Medulla oblongata (tissue), 1 donor: Measurements from ENCODE around the gene MAGOHB.
"Not testable (repeated sequence)": the region's sequence is repeated elsewhere in the genome, so short reads cannot be mapped to it uniquely, and the experiment has no call there.

Source experiments
- DNase-seq: peaks from one replicate; pipeline ENCODE4 v3.0.0-alpha.2; 2015; ENCODE audit errors: extremely low spot score

MAGOHB gene

GRCh38 chr12:10612110-10612509 lies 1.3 kb downstream of the MAGOHB start:
- no peak for DNase-seq

- DNase-seq: not testable (repeated sequence)
These were observed 2.2 kb downstream of the MAGOHB start for GRCh38 chr12:10611258-10611657.

- DNase-seq: no peak
These were observed 3.2 kb downstream of the MAGOHB start for GRCh38 chr12:10610188-10610587.

- DNase-seq: no peak
These were observed 5.4 kb downstream of the MAGOHB start for GRCh38 chr12:10607885-10608458.

GRCh38 chr12:10601860-10602259 lies 11.5 kb downstream of the MAGOHB start:
- no peak for DNase-seq

- DNase-seq: no peak
These were observed 12.4 kb downstream of the MAGOHB start for GRCh38 chr12:10600988-10601387.

GRCh38 chr12:10595881-10596280 lies 17.5 kb downstream of the MAGOHB start:
- no peak for DNase-seq

GRCh38 chr12:10590966-10591365 lies 22.4 kb downstream of the MAGOHB start:
- DNase-seq: no peak

GRCh38 chr12:10584415-10584814 lies 29.0 kb downstream of the MAGOHB start:
- no peak for DNase-seq

GRCh38 chr12:10582704-10583103 lies 30.7 kb downstream of the MAGOHB start:
- DNase-seq: no peak

GRCh38 chr12:10582133-10582532 lies 31.3 kb downstream of the MAGOHB start:
- DNase-seq: not testable (repeated sequence)

- no peak for DNase-seq
These were observed 39.1 kb downstream of the MAGOHB start for GRCh38 chr12:10574307-10574706.

GRCh38 chr12:10572021-10572490 lies 41.4 kb downstream of the MAGOHB start:
- DNase-seq: not testable (repeated sequence)

- no peak for DNase-seq
These were observed 42.3 kb downstream of the MAGOHB start for GRCh38 chr12:10571141-10571540.

GRCh38 chr12:10567813-10568212 lies 45.6 kb downstream of the MAGOHB start:
- no peak for DNase-seq

GRCh38 chr12:10563966-10564365 lies 49.4 kb downstream of the MAGOHB start:
- DNase-seq: no peak

GRCh38 chr12:10563002-10563401 lies 50.4 kb downstream of the MAGOHB start:
- no peak for DNase-seq

GRCh38 chr12:10562306-10562933 lies 51.0 kb downstream of the MAGOHB start:
- peak; percentile 68 for DNase-seq

GRCh38 chr12:10559244-10559643 lies 54.2 kb downstream of the MAGOHB start:
- no peak for DNase-seq

- no peak for DNase-seq
These were observed 54.6 kb downstream of the MAGOHB start for GRCh38 chr12:10558789-10559188.

GRCh38 chr12:10558301-10558700 lies 55.1 kb downstream of the MAGOHB start:
- no peak for DNase-seq

- DNase-seq: no peak
These were observed 55.6 kb downstream of the MAGOHB start for GRCh38 chr12:10557766-10558165.

- no peak for DNase-seq
These were observed 56.1 kb downstream of the MAGOHB start for GRCh38 chr12:10557329-10557728.
